HEK293 (cell line): ENCODE results near the gene CAV2.
A peak's percentile ranks its signal among the peaks of the same experiment; 100 is the strongest.

ENCODE experiments used
- CTCF ChIA-PET: fragments of 350-600 bp; formaldehyde crosslinking; extraction: SDS; loops from one replicate; lab custom pipeline; 2021; ENCODE audit warnings: antibody characterized with exemption; lab: Yijun Ruan, JAX
- POLR2A ChIA-PET: fragments of 300-600 bp; formaldehyde crosslinking; extraction: SDS; loops from one replicate; lab custom pipeline; 2020; ENCODE audit warnings: antibody characterized with exemption, inconsistent platforms; lab: Yijun Ruan, JAX
- H3K27ac ChIP-seq: fragments of 200-500 bp; sonication (Bioruptor generic); 2 replicates; pipeline ENCODE4 v1.5.1; 2014; ENCODE audit warnings: low read depth, low read length, control low read depth, inconsistent platforms; ENCODE audit errors: extremely low read depth
- H3K36me3 ChIP-seq, 2 experiments: fragments of 200-500 bp in 1 of 2; sonication (Bioruptor generic) in 1 of 2; 1 replicate in 1 of 2; 2 replicates in 1 of 2; pipeline ENCODE4 v1.5.1; 2014 to 2017; ENCODE audit warnings: inconsistent platforms in 2 of 2, low read length in 2 of 2; ENCODE audit not compliant: control insufficient read depth in 2 of 2, insufficient read depth in 1 of 2
- H3K4me1 ChIP-seq: fragments of 200-500 bp; sonication (Bioruptor generic); 2 replicates; pipeline ENCODE4 v1.5.1; 2014; ENCODE audit warnings: mild to moderate bottlenecking, low read length, inconsistent platforms; ENCODE audit not compliant: control insufficient read depth, insufficient read depth
- H3K4me3 ChIP-seq: 2 replicates; pipeline ENCODE4 v1.5.1; 2011; ENCODE audit warnings: low read depth, mild to moderate bottlenecking, control low read depth, low read length, moderate library complexity
- H3K9me3 ChIP-seq: fragments of 200-500 bp; sonication (Bioruptor generic); 2 replicates; pipeline ENCODE4 v1.5.1; 2014; ENCODE audit warnings: low read depth, low read length, inconsistent platforms; ENCODE audit not compliant: control insufficient read depth, insufficient read depth
- GFI1B ChIP-seq: fragments of 450-650 bp; formaldehyde crosslinking; IDR thresholded peaks from 2 replicates; pipeline ENCODE4 v1.5.1; 2016; ENCODE audit warnings: missing biosample characterization, missing genetic modification characterization
- HOXD13 ChIP-seq: sonication (generic); formaldehyde crosslinking; IDR thresholded peaks from 2 replicates; pipeline ENCODE4 v1.8.0; 2022; ENCODE audit warnings: missing genetic modification reagents, borderline replicate concordance
- KLF7 ChIP-seq: fragments of 450-650 bp; formaldehyde crosslinking; IDR thresholded peaks from 2 replicates; pipeline ENCODE4 v1.5.1; 2016; ENCODE audit warnings: missing biosample characterization, missing genetic modification characterization, borderline replicate concordance
- KLF8 ChIP-seq: fragments of 450-650 bp; formaldehyde crosslinking; IDR thresholded peaks from 2 replicates; pipeline ENCODE4 v1.5.1; 2016; ENCODE audit warnings: missing biosample characterization, missing genetic modification characterization
- KLF9 ChIP-seq: fragments of 450-650 bp; formaldehyde crosslinking; IDR thresholded peaks from 2 replicates; pipeline ENCODE4 v1.5.1; 2016; ENCODE audit warnings: missing biosample characterization, missing genetic modification characterization, low read depth
- MEIS1 ChIP-seq: sonication (generic); formaldehyde crosslinking; IDR thresholded peaks from 2 replicates; pipeline ENCODE4 v1.8.1; 2022; ENCODE audit warnings: missing genetic modification reagents, mild to moderate bottlenecking, borderline replicate concordance
- ZFP37 ChIP-seq: fragments of 450-650 bp; formaldehyde crosslinking; IDR thresholded peaks from 2 replicates; pipeline ENCODE4 v1.5.1; 2016; ENCODE audit warnings: missing biosample characterization, missing genetic modification characterization
- ZNF148 ChIP-seq: fragments of 450-650 bp; formaldehyde crosslinking; IDR thresholded peaks from 2 replicates; pipeline ENCODE4 v1.5.0; 2017; ENCODE audit warnings: missing biosample characterization, missing genetic modification characterization, borderline replicate concordance
- ZNF19 ChIP-seq: fragments of 450-650 bp; formaldehyde crosslinking; IDR thresholded peaks from 2 replicates; pipeline ENCODE4; 2016; ENCODE audit warnings: missing biosample characterization, missing genetic modification characterization, low read depth
- ZNF221 ChIP-seq: fragments of 450-650 bp; formaldehyde crosslinking; IDR thresholded peaks from 2 replicates; pipeline ENCODE4 v1.5.1; 2017; ENCODE audit warnings: missing biosample characterization, missing genetic modification characterization, borderline replicate concordance
- ZNF350 ChIP-seq: fragments of 450-650 bp; formaldehyde crosslinking; IDR thresholded peaks from 2 replicates; pipeline ENCODE4 v1.5.0; 2017; ENCODE audit warnings: missing biosample characterization, mild to moderate bottlenecking, missing genetic modification characterization
- ZNF366 ChIP-seq: fragments of 450-650 bp; formaldehyde crosslinking; conservative IDR thresholded peaks from 2 replicates; pipeline ENCODE4 v1.5.1; 2016; ENCODE audit warnings: missing biosample characterization, missing genetic modification characterization
- ZNF501 ChIP-seq: fragments of 450-650 bp; formaldehyde crosslinking; IDR thresholded peaks from 2 replicates; pipeline ENCODE4 v1.5.1; 2016; ENCODE audit warnings: missing biosample characterization, missing genetic modification characterization
- ZNF510 ChIP-seq: fragments of 450-650 bp; formaldehyde crosslinking; IDR thresholded peaks from 2 replicates; pipeline ENCODE4 v1.5.1; 2018; ENCODE audit warnings: mild to moderate bottlenecking, missing genetic modification characterization, missing biosample characterization; ENCODE audit not compliant: insufficient replicate concordance
- ZNF514 ChIP-seq: fragments of 450-650 bp; formaldehyde crosslinking; IDR thresholded peaks from 2 replicates; pipeline ENCODE4 v1.5.1; 2016; ENCODE audit warnings: missing biosample characterization, missing genetic modification characterization
- ZNF561 ChIP-seq: fragments of 450-650 bp; IDR thresholded peaks from 2 replicates; pipeline ENCODE4 v1.5.1; 2018; ENCODE audit warnings: missing biosample characterization, missing genetic modification characterization, borderline replicate concordance
- ZNF629 ChIP-seq: fragments of 450-650 bp; formaldehyde crosslinking; IDR thresholded peaks from 2 replicates; pipeline ENCODE4 v1.5.1; 2017; ENCODE audit warnings: missing biosample characterization, missing genetic modification characterization
- ZNF837 ChIP-seq: fragments of 450-650 bp; formaldehyde crosslinking; IDR thresholded peaks from 2 replicates; pipeline ENCODE4 v1.5.1; 2016; ENCODE audit warnings: missing biosample characterization, missing genetic modification characterization
- ZSCAN16 ChIP-seq: fragments of 450-650 bp; formaldehyde crosslinking; IDR thresholded peaks from 2 replicates; pipeline ENCODE4 v1.5.1; 2016; ENCODE audit warnings: missing biosample characterization, missing genetic modification characterization
- ZSCAN30 ChIP-seq: fragments of 450-650 bp; IDR thresholded peaks from 2 replicates; pipeline ENCODE4 v1.5.1; 2018; ENCODE audit warnings: missing biosample characterization, mild to moderate bottlenecking, missing genetic modification characterization, moderate library complexity
- ZSCAN4 ChIP-seq: fragments of 450-650 bp; formaldehyde crosslinking; IDR thresholded peaks from 2 replicates; pipeline ENCODE4 v1.5.1; 2017; ENCODE audit warnings: missing biosample characterization, missing genetic modification characterization
- TF ChIP-seq, protein P1 (sequence below): fragments of 450-650 bp; formaldehyde crosslinking; IDR thresholded peaks from 2 replicates; pipeline ENCODE4 v1.5.1; 2017; ENCODE audit warnings: missing biosample characterization, missing genetic modification characterization
- TF ChIP-seq, protein P2 (sequence below): fragments of 450-650 bp; formaldehyde crosslinking; IDR thresholded peaks from 2 replicates; pipeline ENCODE4; 2016; ENCODE audit warnings: missing biosample characterization, missing genetic modification characterization
- TF ChIP-seq, protein P3 (sequence below): IDR thresholded peaks from 2 replicates; pipeline ENCODE4 v1.6.1; 2011; ENCODE audit warnings: mild to moderate bottlenecking, low read depth, low read length, borderline replicate concordance

Gene CAV2

GRCh38 chr7:116515584-116515983, 16.0 kb downstream of the CAV2 start:
- Histone ChIP-seq H3K4me1 (peaks cover 15% of the 10 kb centered on the region), H3K9me3 (no peaks in the 10 kb centered on the region), H3K4me3 (no peak overlapping the region), H3K27ac (no peak overlapping the region), H3K36me3 (no peaks in the 10 kb centered on the region)
- ChIA-PET CTCF (interaction anchor here (0.6 to 0.7 kb wide), 2 partner anchors 12 to 15 kb away, joined by 3 to 4 read pairs; no protein-coding TSS in a partner anchor), POLR2A (interaction anchor here (1.1 kb wide), 1 partner anchor 10 kb away, joined by 3 read pairs; no protein-coding TSS in a partner anchor)
- TF ChIP-seq MEIS1 (CRISPR knock-in tag): no peak
- no peak for TF ChIP-seq ZSCAN16 (tag by site-specific recombination)
- TF ChIP-seq KLF8 (tag by site-specific recombination): no peak
- TF ChIP-seq ZSCAN4 (tag by site-specific recombination): peak; percentile 60; the same call in 1 of the 2 replicates

GRCh38 chr7:116516324-116516723, 16.8 kb downstream of the CAV2 start:
- ChIA-PET POLR2A (no interaction called here), CTCF (interaction anchor here (0.5 kb wide), 1 partner anchor 290 kb away, joined by 3 read pairs; no protein-coding TSS in a partner anchor)
- Histone ChIP-seq H3K4me1 (peaks cover 8% of the 10 kb centered on the region), H3K4me3 (no peak overlapping the region), H3K36me3 (no peaks in the 10 kb centered on the region), H3K9me3 (no peaks in the 10 kb centered on the region), H3K27ac (no peak overlapping the region)
- no peak for TF ChIP-seq KLF9 (tag by site-specific recombination)
- TF ChIP-seq, protein P1, sequence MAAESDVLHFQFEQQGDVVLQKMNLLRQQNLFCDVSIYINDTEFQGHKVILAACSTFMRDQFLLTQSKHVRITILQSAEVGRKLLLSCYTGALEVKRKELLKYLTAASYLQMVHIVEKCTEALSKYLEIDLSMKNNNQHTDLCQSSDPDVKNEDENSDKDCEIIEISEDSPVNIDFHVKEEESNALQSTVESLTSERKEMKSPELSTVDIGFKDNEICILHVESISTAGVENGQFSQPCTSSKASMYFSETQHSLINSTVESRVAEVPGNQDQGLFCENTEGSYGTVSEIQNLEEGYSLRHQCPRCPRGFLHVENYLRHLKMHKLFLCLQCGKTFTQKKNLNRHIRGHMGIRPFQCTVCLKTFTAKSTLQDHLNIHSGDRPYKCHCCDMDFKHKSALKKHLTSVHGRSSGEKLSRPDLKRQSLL (tag by site-specific recombination): no peak
- TF ChIP-seq, protein P2, sequence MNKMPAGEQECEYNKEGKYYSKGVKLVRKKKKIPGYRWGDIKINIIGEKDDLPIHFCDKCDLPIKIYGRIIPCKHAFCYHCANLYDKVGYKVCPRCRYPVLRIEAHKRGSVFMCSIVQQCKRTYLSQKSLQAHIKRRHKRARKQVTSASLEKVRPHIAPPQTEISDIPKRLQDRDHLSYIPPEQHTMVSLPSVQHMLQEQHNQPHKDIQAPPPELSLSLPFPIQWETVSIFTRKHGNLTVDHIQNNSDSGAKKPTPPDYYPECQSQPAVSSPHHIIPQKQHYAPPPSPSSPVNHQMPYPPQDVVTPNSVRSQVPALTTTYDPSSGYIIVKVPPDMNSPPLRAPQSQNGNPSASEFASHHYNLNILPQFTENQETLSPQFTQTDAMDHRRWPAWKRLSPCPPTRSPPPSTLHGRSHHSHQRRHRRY: no peak
- no peak for TF ChIP-seq ZNF514 (tag by site-specific recombination)
- TF ChIP-seq ZSCAN30: no peak
- TF ChIP-seq KLF7 (tag by site-specific recombination): no peak
- TF ChIP-seq ZNF510 (tag by site-specific recombination): no peak
- TF ChIP-seq GFI1B (tag by site-specific recombination): no peak

DNA sequence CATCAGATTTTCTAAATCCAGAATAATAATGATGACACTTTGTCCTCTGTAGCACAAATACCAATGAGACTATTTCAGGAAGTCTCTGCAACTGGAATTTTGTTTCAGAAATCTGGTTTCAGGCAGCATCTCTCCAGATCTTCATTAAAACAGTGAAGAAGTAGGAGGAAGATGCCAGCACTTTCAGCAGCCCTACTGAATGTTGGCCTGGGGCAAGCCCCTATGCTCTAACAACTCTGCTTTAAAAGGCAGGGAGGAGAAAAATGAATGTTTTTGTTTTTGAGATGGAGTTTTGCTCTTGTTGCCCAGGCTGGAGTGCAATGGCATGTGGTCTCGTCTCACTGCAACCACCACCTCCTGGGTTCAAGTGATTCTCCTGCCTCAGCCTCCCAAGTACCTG, 18.1 kb downstream of the CAV2 start:
- Histone ChIP-seq H3K4me1 (0 out of 2 replicates have a peak, but pooled peaks cover 2% of the 10 kb centered on the region), H3K4me3 (no peak overlapping the region), H3K36me3 (no peaks in the 10 kb centered on the region), H3K9me3 (no peaks in the 10 kb centered on the region), H3K27ac (no peak overlapping the region)
- ChIA-PET POLR2A (no interaction called here), CTCF (no interaction called here)
- TF ChIP-seq ZNF366 (tag by site-specific recombination) (no peak), ZNF350 (tag by site-specific recombination) (no peak), ZNF629 (tag by site-specific recombination) (no peak), ZNF19 (no peak), ZFP37 (tag by site-specific recombination) (no peak), HOXD13 (CRISPR knock-in tag) (no peak), ZNF561 (tag by site-specific recombination) (no peak), ZNF837 (tag by site-specific recombination) (no peak), ZNF501 (no peak), ZNF148 (tag by site-specific recombination) (no peak), ZNF221 (tag by site-specific recombination) (no peak)
- TF ChIP-seq, protein P2: no peak
- TF ChIP-seq, protein P3, sequence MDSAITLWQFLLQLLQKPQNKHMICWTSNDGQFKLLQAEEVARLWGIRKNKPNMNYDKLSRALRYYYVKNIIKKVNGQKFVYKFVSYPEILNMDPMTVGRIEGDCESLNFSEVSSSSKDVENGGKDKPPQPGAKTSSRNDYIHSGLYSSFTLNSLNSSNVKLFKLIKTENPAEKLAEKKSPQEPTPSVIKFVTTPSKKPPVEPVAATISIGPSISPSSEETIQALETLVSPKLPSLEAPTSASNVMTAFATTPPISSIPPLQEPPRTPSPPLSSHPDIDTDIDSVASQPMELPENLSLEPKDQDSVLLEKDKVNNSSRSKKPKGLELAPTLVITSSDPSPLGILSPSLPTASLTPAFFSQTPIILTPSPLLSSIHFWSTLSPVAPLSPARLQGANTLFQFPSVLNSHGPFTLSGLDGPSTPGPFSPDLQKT: no peak
